HL-60 (cell line): ENCODE results near the gene ABHD13.
"Not testable (repeated sequence)": the region's sequence is repeated elsewhere in the genome, so short reads cannot be mapped to it uniquely, and the experiment has no call there.

ENCODE experiments used
- DNase-seq, 2 experiments: peaks; one replicate each; pipeline ENCODE4 v3.0.0-alpha.2; 2010 to 2020; ENCODE audit warnings: low read depth in 1 of 2, low spot score in 1 of 2
- H3K27ac ChIP-seq: fragments of 250-450 bp; sonication (Bioruptor Pico); replicated peaks from 2 replicates; pipeline ENCODE4 v1.5.1; 2020; ENCODE audit warnings: mild to moderate bottlenecking, moderate library complexity
- H3K27me3 ChIP-seq: fragments of 250-450 bp; sonication (Bioruptor Pico); 2 replicates; pipeline ENCODE4 v1.5.1; 2021; ENCODE audit warnings: mild to moderate bottlenecking, moderate library complexity; ENCODE audit not compliant: insufficient read depth, poor library complexity, severe bottlenecking
- H3K4me3 ChIP-seq: replicated peaks from 2 replicates; pipeline ENCODE4 v1.5.1; 2011; ENCODE audit warnings: mild to moderate bottlenecking, control low read depth, low read length; ENCODE audit not compliant: insufficient read depth
- CTCF ChIP-seq: IDR thresholded peaks from one replicate; pipeline ENCODE4 v1.5.1; 2011; ENCODE audit warnings: low read length, control low read depth, inconsistent platforms; ENCODE audit not compliant: insufficient read depth
- GABPA ChIP-seq: IDR thresholded peaks from 2 replicates; pipeline ENCODE4 v1.6.1; 2012; ENCODE audit warnings: low read depth
- POLR2AphosphoS5 ChIP-seq: IDR thresholded peaks from 2 replicates; pipeline ENCODE4 v1.6.1; 2012; ENCODE audit warnings: low read depth
- REST ChIP-seq: IDR thresholded peaks from 2 replicates; pipeline ENCODE4 v1.6.1; 2012; ENCODE audit warnings: low read depth; ENCODE audit not compliant: insufficient replicate concordance
- SPI1 ChIP-seq: IDR thresholded peaks from 2 replicates; pipeline ENCODE4 v1.6.1; 2012; ENCODE audit warnings: low read depth, mild to moderate bottlenecking, borderline replicate concordance

ABHD13 gene

GRCh38 chr13:108215436-108215835 is 2.8 kb upstream of the ABHD13 start, which contains the start of gene LIG4:
Gene LIG4 (minus strand): TSS chr13:108215536. CDS start chr13:108211268, 4,268 bp downstream.
- peak within 1 kb of the TSS; percentile 54 for H3K27ac ChIP-seq
- peak; percentile 84 to 94 for DNase-seq
- H3K27me3 ChIP-seq = no peaks in the 10 kb centered on the region
- H3K4me3 ChIP-seq = peak within 1 kb of the TSS; percentile 52
- TF ChIP-seq GABPA = peak; percentile 70
- peak; percentile 35; the same call in 1 of the 2 replicates for TF ChIP-seq POLR2AphosphoS5
- TF ChIP-seq REST = no peak
- no peak for TF ChIP-seq SPI1

- H3K27me3 ChIP-seq, DNase-seq: not testable (repeated sequence)
Measured at GRCh38 chr13:108217307-108218043, 717 bp upstream of the ABHD13 start.

GRCh38 chr13:108220041-108220440 is 1.8 kb downstream of the ABHD13 start:
- no peak for DNase-seq
- TF ChIP-seq CTCF = no peak
- Histone ChIP-seq H3K4me3 (no peak overlapping the region; the same call in 1 of the 2 replicates), H3K27ac (no peak overlapping the region), H3K27me3 (no peaks in the 10 kb centered on the region)

More at GRCh38 chr13:108217307-108218043, 717 bp upstream of the ABHD13 start:
- H3K27ac ChIP-seq = peak overlapping the region; percentile 94
- H3K4me3 ChIP-seq = peak overlapping the region; percentile 92

GRCh38 chr13:108223687-108224503 is 5.7 kb downstream of the ABHD13 start:
- TF ChIP-seq GABPA (no peak), CTCF (no peak), SPI1 (no peak)
- Histone ChIP-seq H3K4me3 (no peak overlapping the region), H3K27me3 (no peaks in the 10 kb centered on the region), H3K27ac (no peak overlapping the region)
- no peak for DNase-seq

- Histone ChIP-seq H3K27me3 (no peaks in the 10 kb centered on the region), H3K4me3 (no peak overlapping the region), H3K27ac (no peak overlapping the region)
- no peak for TF ChIP-seq POLR2AphosphoS5
- no peak for TF ChIP-seq REST
- TF ChIP-seq SPI1 = no peak
- no peak for TF ChIP-seq GABPA
- no peak for TF ChIP-seq CTCF
- no peak for DNase-seq
Measured at GRCh38 chr13:108225440-108225839, 7.2 kb downstream of the ABHD13 start.
